ENCODE data around the gene SNAPC2. TPM values are rescaled to one million over a fixed set of nuclear protein-coding genes. Genes with fewer than 3 reads are reported as not detected.
A peak's percentile ranks its signal among the peaks of the same experiment; 100 is the strongest.
"Not testable (repeated sequence)": the region's sequence is repeated elsewhere in the genome, so short reads cannot be mapped to it uniquely, and the experiment has no call there.

SNAPC2 gene
- total RNA-seq, 1 donor from 2014 or later = 15.2 TPM

- Mint-ChIP-seq H3K9me3 (ENCODE audit: unreplicated experiment) (no peaks in the 10 kb centered on the region), H3K27ac (ENCODE audit: unreplicated experiment) (no peak overlapping the region), H3K36me3 (ENCODE audit: low read depth, unreplicated experiment) (peaks cover 2% of the 10 kb centered on the region), H3K4me1 (ENCODE audit: low read depth, unreplicated experiment) (no peaks in the 10 kb centered on the region), H3K4me3 (ENCODE audit: unreplicated experiment) (no peak overlapping the region), H3K27me3 (ENCODE audit: low read depth, unreplicated experiment) (no peaks in the 10 kb centered on the region)
- Histone ChIP-seq H3K9me3 (ENCODE audit: insufficient read depth, low read depth, low read length) (no peaks in the 10 kb centered on the region), H2AFZ (ENCODE audit: low read depth, low read length) (no peak overlapping the region), H3K27me3 (ENCODE audit: insufficient read depth, low read length) (no peaks in the 10 kb centered on the region), H3K9ac (ENCODE audit: low read length) (no peak overlapping the region), H3K4me2 (ENCODE audit: low read length) (no peak overlapping the region), H3K4me1 (ENCODE audit: insufficient read depth, low read length) (peaks cover 3% of the 10 kb centered on the region), H3K79me2 (ENCODE audit: insufficient read depth, low read length) (no peaks in the 10 kb centered on the region), H3K36me3 (ENCODE audit: insufficient read depth, low read length) (no peaks in the 10 kb centered on the region), H3K4me3 (ENCODE audit: insufficient read depth, low read depth, low read length) (no peak overlapping the region), H3K27ac (ENCODE audit: low read depth, low read length) (no peak overlapping the region), H4K20me1 (ENCODE audit: insufficient read depth, low read length) (no peaks in the 10 kb centered on the region)
- DNase-seq (ENCODE audit: low read depth) = no peak
- TF ChIP-seq CTCF (IDR thresholded peaks at IDR 0.05; ENCODE audit: insufficient read depth, low read depth, low read length) = no peak
- no peak for TF ChIP-seq EZH2 (IDR thresholded peaks at IDR 0.05; ENCODE audit: insufficient read depth, low read length)
- FAIRE-seq = no peak
These were observed 33.4 kb downstream of the SNAPC2 start for GRCh38 chr19:7953576-7953975.

GRCh38 chr19:7955696-7956095 lies 35.6 kb downstream of the SNAPC2 start:
- H3K27ac ChIP-seq (ENCODE audit: low read depth, low read length) = no peak overlapping the region
- TF ChIP-seq CTCF (IDR thresholded peaks at IDR 0.05; ENCODE audit: insufficient read depth, low read depth, low read length) (no peak), EZH2 (IDR thresholded peaks at IDR 0.05; ENCODE audit: insufficient read depth, low read length) (no peak)
- no peaks in the 10 kb centered on the region for H3K9me3 Mint-ChIP-seq (ENCODE audit: unreplicated experiment)
- FAIRE-seq = no peak
- peak overlapping the region; percentile 12 for H3K27ac Mint-ChIP-seq (ENCODE audit: unreplicated experiment)
- H4K20me1 ChIP-seq (ENCODE audit: insufficient read depth, low read length) = no peaks in the 10 kb centered on the region
- no peaks in the 10 kb centered on the region for H3K4me1 Mint-ChIP-seq (ENCODE audit: low read depth, unreplicated experiment)
- H3K9ac ChIP-seq (ENCODE audit: low read length) = no peak overlapping the region
- peaks cover 3% of the 10 kb centered on the region for H3K4me1 ChIP-seq (ENCODE audit: insufficient read depth, low read length)
- DNase-seq (ENCODE audit: low read depth) = no peak
- H3K27me3 ChIP-seq (ENCODE audit: insufficient read depth, low read length) = no peaks in the 10 kb centered on the region
- H3K79me2 ChIP-seq (ENCODE audit: insufficient read depth, low read length) = no peaks in the 10 kb centered on the region
- no peaks in the 10 kb centered on the region for H3K27me3 Mint-ChIP-seq (ENCODE audit: low read depth, unreplicated experiment)
- no peak overlapping the region for H3K4me3 ChIP-seq (ENCODE audit: insufficient read depth, low read depth, low read length)
- H3K9me3 ChIP-seq (ENCODE audit: insufficient read depth, low read depth, low read length) = no peaks in the 10 kb centered on the region
- H3K36me3 Mint-ChIP-seq (ENCODE audit: low read depth, unreplicated experiment) = peaks cover 2% of the 10 kb centered on the region
- peaks cover 2% of the 10 kb centered on the region for H3K36me3 ChIP-seq (ENCODE audit: insufficient read depth, low read length)
- H3K4me2 ChIP-seq (ENCODE audit: low read length) = no peak overlapping the region
- H2AFZ ChIP-seq (ENCODE audit: low read depth, low read length) = no peak overlapping the region
- no peak overlapping the region for H3K4me3 Mint-ChIP-seq (ENCODE audit: unreplicated experiment)

GRCh38 chr19:7959211-7959610 lies 39.1 kb downstream of the SNAPC2 start:
- Histone ChIP-seq H4K20me1 (ENCODE audit: insufficient read depth, low read length) (no peaks in the 10 kb centered on the region), H3K4me1 (ENCODE audit: insufficient read depth, low read length) (no peaks in the 10 kb centered on the region), H3K79me2 (ENCODE audit: insufficient read depth, low read length) (no peaks in the 10 kb centered on the region), H3K4me3 (ENCODE audit: insufficient read depth, low read depth, low read length) (no peak overlapping the region), H2AFZ (ENCODE audit: low read depth, low read length) (no peak overlapping the region), H3K27me3 (ENCODE audit: insufficient read depth, low read length) (no peaks in the 10 kb centered on the region), H3K4me2 (ENCODE audit: low read length) (no peak overlapping the region), H3K9ac (ENCODE audit: low read length) (no peak overlapping the region), H3K9me3 (ENCODE audit: insufficient read depth, low read depth, low read length) (no peaks in the 10 kb centered on the region), H3K27ac (ENCODE audit: low read depth, low read length) (no peak overlapping the region), H3K36me3 (ENCODE audit: insufficient read depth, low read length) (peaks cover 17% of the 10 kb centered on the region)
- TF ChIP-seq EZH2 (IDR thresholded peaks at IDR 0.05; ENCODE audit: insufficient read depth, low read length) (no peak), CTCF (IDR thresholded peaks at IDR 0.05; ENCODE audit: insufficient read depth, low read depth, low read length) (no peak)
- Mint-ChIP-seq H3K4me1 (ENCODE audit: low read depth, unreplicated experiment) (peaks cover 2% of the 10 kb centered on the region), H3K36me3 (ENCODE audit: low read depth, unreplicated experiment) (peaks cover 9% of the 10 kb centered on the region), H3K9me3 (ENCODE audit: unreplicated experiment) (no peaks in the 10 kb centered on the region), H3K27me3 (ENCODE audit: low read depth, unreplicated experiment) (no peaks in the 10 kb centered on the region), H3K4me3 (ENCODE audit: unreplicated experiment) (no peak overlapping the region), H3K27ac (ENCODE audit: unreplicated experiment) (no peak overlapping the region)
- DNase-seq (ENCODE audit: low read depth) = no peak
- FAIRE-seq = no peak

- not testable (repeated sequence) for H3K27me3 ChIP-seq (ENCODE audit: insufficient read depth, low read length); H3K4me2 ChIP-seq (ENCODE audit: low read length); H3K9me3 Mint-ChIP-seq (ENCODE audit: unreplicated experiment); H3K9me3 ChIP-seq (ENCODE audit: insufficient read depth, low read depth, low read length); H3K9ac ChIP-seq (ENCODE audit: low read length); DNase-seq (ENCODE audit: low read depth); H3K4me3 Mint-ChIP-seq (ENCODE audit: unreplicated experiment); H3K27me3 Mint-ChIP-seq (ENCODE audit: low read depth, unreplicated experiment); H3K79me2 ChIP-seq (ENCODE audit: insufficient read depth, low read length); H3K4me1 Mint-ChIP-seq (ENCODE audit: low read depth, unreplicated experiment); H3K27ac Mint-ChIP-seq (ENCODE audit: unreplicated experiment); H4K20me1 ChIP-seq (ENCODE audit: insufficient read depth, low read length); H3K4me3 ChIP-seq (ENCODE audit: insufficient read depth, low read depth, low read length); FAIRE-seq; H2AFZ ChIP-seq (ENCODE audit: low read depth, low read length); H3K27ac ChIP-seq (ENCODE audit: low read depth, low read length); H3K4me1 ChIP-seq (ENCODE audit: insufficient read depth, low read length)
- peaks cover 15% of the 10 kb centered on the region for H3K36me3 Mint-ChIP-seq (ENCODE audit: low read depth, unreplicated experiment)
- H3K36me3 ChIP-seq (ENCODE audit: insufficient read depth, low read length) = peaks cover 17% of the 10 kb centered on the region
These were observed 40.9 kb downstream of the SNAPC2 start for GRCh38 chr19:7961082-7961481.

All from astrocyte (in vitro differentiated cells and primary cell).